Gastroesophageal sphincter (tissue), 3 donors: ENCODE measurements around the gene GLTP.

ENCODE experiments used
- POLR2AphosphoS5 ChIP-seq: sonication (generic); formaldehyde crosslinking; IDR thresholded peaks from one replicate; pipeline ENCODE4 v1.6.1; 2017; ENCODE audit warnings: antibody characterized with exemption
- TF ChIP-seq, protein P1 (sequence below), 4 experiments: fragments of 200-600 bp in 2 of 4; fragments of 450-650 bp in 2 of 4; sonication (generic) in 1 of 4; IDR thresholded peaks; one replicate each; pipeline ENCODE4 v1.5.1; 2017 to 2019; ENCODE audit warnings: antibody characterized with exemption in 4 of 4, mild to moderate bottlenecking in 2 of 4, moderate library complexity in 2 of 4

- TF ChIP-seq, protein P1, sequence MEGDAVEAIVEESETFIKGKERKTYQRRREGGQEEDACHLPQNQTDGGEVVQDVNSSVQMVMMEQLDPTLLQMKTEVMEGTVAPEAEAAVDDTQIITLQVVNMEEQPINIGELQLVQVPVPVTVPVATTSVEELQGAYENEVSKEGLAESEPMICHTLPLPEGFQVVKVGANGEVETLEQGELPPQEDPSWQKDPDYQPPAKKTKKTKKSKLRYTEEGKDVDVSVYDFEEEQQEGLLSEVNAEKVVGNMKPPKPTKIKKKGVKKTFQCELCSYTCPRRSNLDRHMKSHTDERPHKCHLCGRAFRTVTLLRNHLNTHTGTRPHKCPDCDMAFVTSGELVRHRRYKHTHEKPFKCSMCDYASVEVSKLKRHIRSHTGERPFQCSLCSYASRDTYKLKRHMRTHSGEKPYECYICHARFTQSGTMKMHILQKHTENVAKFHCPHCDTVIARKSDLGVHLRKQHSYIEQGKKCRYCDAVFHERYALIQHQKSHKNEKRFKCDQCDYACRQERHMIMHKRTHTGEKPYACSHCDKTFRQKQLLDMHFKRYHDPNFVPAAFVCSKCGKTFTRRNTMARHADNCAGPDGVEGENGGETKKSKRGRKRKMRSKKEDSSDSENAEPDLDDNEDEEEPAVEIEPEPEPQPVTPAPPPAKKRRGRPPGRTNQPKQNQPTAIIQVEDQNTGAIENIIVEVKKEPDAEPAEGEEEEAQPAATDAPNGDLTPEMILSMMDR (IDR thresholded peaks at IDR 0.05), result no peak
- no peak for TF ChIP-seq POLR2AphosphoS5
These were observed 39.0 kb downstream of the GLTP start for GRCh38 chr12:109841356-109841755.
